DND-41 (cell line): ENCODE data around the gene UBR3.

Experiments
- ATAC-seq: fragments of 200-7000 bp; cut with Tn5 transposase; 3 replicates; pipeline ENCODE4 v1.9.1; 2021; ENCODE audit warnings: low read depth; ENCODE audit not compliant: insufficient read depth
- DNase-seq: peaks from one replicate; pipeline ENCODE4 v3.0.0-alpha.2; 2020
- H2AFZ ChIP-seq: 2 replicates; pipeline ENCODE4 v1.6.0; 2012; ENCODE audit warnings: low read depth, low read length
- H3K27ac ChIP-seq: 2 replicates; pipeline ENCODE4 v1.5.1; 2012; ENCODE audit warnings: low read length, inconsistent platforms
- H3K27me3 ChIP-seq: fragments of 200-600 bp; sonication (generic); 2 replicates; pipeline ENCODE4 v1.6.0; 2012; ENCODE audit warnings: low read length, mild to moderate bottlenecking, inconsistent platforms; ENCODE audit not compliant: insufficient read depth, poor library complexity
- H3K36me3 ChIP-seq: 2 replicates; pipeline ENCODE4 v1.5.1; 2012; ENCODE audit warnings: low read length, inconsistent platforms; ENCODE audit not compliant: insufficient read depth
- H3K4me1 ChIP-seq: 2 replicates; pipeline ENCODE4 v1.5.1; 2012; ENCODE audit warnings: mild to moderate bottlenecking, low read length; ENCODE audit not compliant: insufficient read depth
- H3K4me2 ChIP-seq: 2 replicates; pipeline ENCODE4 v1.6.0; 2012; ENCODE audit warnings: mild to moderate bottlenecking, moderate library complexity, low read length, inconsistent platforms; ENCODE audit not compliant: insufficient read depth
- H3K4me3 ChIP-seq, 2 experiments: fragments of 200-600 bp in 1 of 2; shearing (Covaris generic) in 1 of 2; 2 replicates each; pipeline ENCODE4 v1.5.1; 2012 to 2016; ENCODE audit warnings: inconsistent platforms in 2 of 2, low read length in 2 of 2, mild to moderate bottlenecking in 2 of 2, low read depth in 1 of 2, moderate library complexity in 1 of 2
- H3K79me2 ChIP-seq: 2 replicates; pipeline ENCODE4 v1.6.0; 2012; ENCODE audit warnings: low read length, inconsistent platforms; ENCODE audit not compliant: insufficient read depth
- H3K9ac ChIP-seq: 2 replicates; pipeline ENCODE4 v1.6.0; 2012; ENCODE audit warnings: low read depth, mild to moderate bottlenecking, inconsistent platforms, low read length, moderate library complexity
- H3K9me3 ChIP-seq: 2 replicates; pipeline ENCODE4 v1.5.1; 2012; ENCODE audit warnings: low read length, moderate library complexity, mild to moderate bottlenecking, inconsistent platforms; ENCODE audit not compliant: insufficient read depth, severe bottlenecking
- H4K20me1 ChIP-seq: 2 replicates; pipeline ENCODE4 v1.6.0; 2012; ENCODE audit warnings: low read length; ENCODE audit not compliant: insufficient read depth
- CTCF ChIP-seq: IDR thresholded peaks from 2 replicates; pipeline ENCODE4 v1.5.1; 2012; ENCODE audit warnings: borderline replicate concordance, low read length, moderate library complexity, mild to moderate bottlenecking; ENCODE audit not compliant: poor library complexity, severe bottlenecking; ENCODE audit errors: extremely low read depth
- EZH2 ChIP-seq: IDR thresholded peaks from 3 replicates; pipeline ENCODE4 v1.6.1; 2012; ENCODE audit warnings: borderline replicate concordance, low read depth, mild to moderate bottlenecking, moderate library complexity, low read length, inconsistent platforms; ENCODE audit not compliant: severe bottlenecking

The UBR3 gene

GRCh38 chr2:169822785-169823392 lies 4.4 kb upstream of the UBR3 start:
- Histone ChIP-seq H3K9ac (peak overlapping the region; percentile 71; the same call in 1 of the 2 replicates), H3K27ac (0 out of 2 replicates have a peak overlapping the region, but pooled peaks have one; percentile 4), H3K27me3 (no peaks in the 10 kb centered on the region), H3K36me3 (peaks cover 35% of the 10 kb centered on the region), H4K20me1 (0 out of 2 replicates have a peak, but pooled peaks cover 2% of the 10 kb centered on the region), H3K79me2 (peaks cover 51% of the 10 kb centered on the region), H2AFZ (no peak overlapping the region), H3K4me3 (peak overlapping the region in 1 of 2 experiments; percentile 65; a peak in 1 of 4 replicates), H3K4me2 (peak overlapping the region; percentile 97), H3K4me1 (peaks cover 38% of the 10 kb centered on the region), H3K9me3 (no peaks in the 10 kb centered on the region)
- DNase-seq (no peak), ATAC-seq (no peak)
- TF ChIP-seq CTCF (no peak), EZH2 (no peak)

GRCh38 chr2:169823996-169824372 lies 3.3 kb upstream of the UBR3 start:
- peak overlapping the region; percentile 97 for H3K4me2 ChIP-seq
- ATAC-seq = peak; percentile 8; the same call in 2 of the 3 replicates
- peak overlapping the region; percentile 59 to 65 for H3K4me3 ChIP-seq
- H4K20me1 ChIP-seq = peaks cover 12% of the 10 kb centered on the region
- H3K36me3 ChIP-seq = peaks cover 25% of the 10 kb centered on the region
- peaks cover 46% of the 10 kb centered on the region for H3K4me1 ChIP-seq
- DNase-seq = no peak
- H3K79me2 ChIP-seq = peaks cover 60% of the 10 kb centered on the region
- no peak for TF ChIP-seq CTCF
- TF ChIP-seq EZH2 = no peak
- H3K27ac ChIP-seq = peak overlapping the region; percentile 67; the same call in 1 of the 2 replicates
- peak overlapping the region; percentile 87 for H2AFZ ChIP-seq
- H3K9me3 ChIP-seq = no peaks in the 10 kb centered on the region
- H3K27me3 ChIP-seq = no peaks in the 10 kb centered on the region
- H3K9ac ChIP-seq = peak overlapping the region; percentile 71

- TF ChIP-seq EZH2 = no peak
- TF ChIP-seq CTCF = peak; percentile 94
- peak within 1 kb of the TSS; percentile 87 for H2AFZ ChIP-seq
- DNase-seq (peak; percentile 79), ATAC-seq (peak; percentile 69)
- H3K27me3 ChIP-seq = no peaks in the 10 kb centered on the region
- peaks cover 51% of the 10 kb centered on the region for H3K4me1 ChIP-seq
- peaks cover 12% of the 10 kb centered on the region for H4K20me1 ChIP-seq
- peaks cover 20% of the 10 kb centered on the region; the same call in 1 of the 2 replicates for H3K36me3 ChIP-seq
- H3K79me2 ChIP-seq = peaks cover 67% of the 10 kb centered on the region
- H3K4me2 ChIP-seq = peak within 1 kb of the TSS; percentile 97
- no peaks in the 10 kb centered on the region for H3K9me3 ChIP-seq
- peak within 1 kb of the TSS; percentile 59 to 65 for H3K4me3 ChIP-seq
- peak within 1 kb of the TSS; percentile 67 for H3K27ac ChIP-seq
- H3K9ac ChIP-seq = peak within 1 kb of the TSS; percentile 71
Observed at GRCh38 chr2:169824373-169825333, 2.6 kb upstream of the UBR3 start, which contains the start of gene METTL5. Gene METTL5 (minus strand): TSS chr2:169824905. CDS start chr2:169824597, 308 bp downstream.
